ENCODE measurements around the gene RDH12. TPM values are rescaled to one million over a fixed set of nuclear protein-coding genes. Genes with fewer than 3 reads are reported as not detected.
"Not testable (repeated sequence)": the region's sequence is repeated elsewhere in the genome, so short reads cannot be mapped to it uniquely, and the experiment has no call there.

The RDH12 gene
- total RNA-seq, 4 donors from 2014 or later, result 27.3 to 99.8 (median 81.8) TPM

- Histone ChIP-seq H3K27me3 (no peaks in the 10 kb centered on the region), H3K36me3 (no peaks in the 10 kb centered on the region), H3K4me1 (peaks cover 3% of the 10 kb centered on the region), H3K9me3 (no peaks in the 10 kb centered on the region), H3K27ac (no peak overlapping the region), H3K4me3 (no peak overlapping the region)
- no peak for DNase-seq (ENCODE audit: low spot score in 2 of 2)
- TF ChIP-seq POLR2AphosphoS5 (IDR thresholded peaks at IDR 0.05) (no peak), CTCF (IDR thresholded peaks at IDR 0.05) (no peak), EP300 (IDR thresholded peaks at IDR 0.05) (no peak), POLR2A (IDR thresholded peaks at IDR 0.05) (no peak)
- WGBS, result 51% methylated on average over 3 of the region's 3 CpGs
These were observed 3.5 kb downstream of the RDH12 start for GRCh38 chr14:67705211-67705610.

- H3K4me3 ChIP-seq; H3K4me1 ChIP-seq; DNase-seq (ENCODE audit: low spot score in 2 of 2); H3K27ac ChIP-seq; H3K36me3 ChIP-seq; H3K9me3 ChIP-seq; H3K27me3 ChIP-seq: not testable (repeated sequence)
These were observed 7.7 kb downstream of the RDH12 start for GRCh38 chr14:67709346-67709745.

GRCh38 chr14:67709796-67710195, 8.1 kb downstream of the RDH12 start:
- not testable (repeated sequence) for H3K4me3 ChIP-seq; H3K9me3 ChIP-seq; H3K36me3 ChIP-seq; H3K27ac ChIP-seq; DNase-seq (ENCODE audit: low spot score in 2 of 2); H3K4me1 ChIP-seq; H3K27me3 ChIP-seq
- 61% methylated on average over 1 of the region's 1 CpG for WGBS

- Histone ChIP-seq H3K4me1 (no peaks in the 10 kb centered on the region), H3K27me3 (no peaks in the 10 kb centered on the region), H3K27ac (no peak overlapping the region), H3K9me3 (no peaks in the 10 kb centered on the region), H3K4me3 (no peak overlapping the region), H3K36me3 (no peaks in the 10 kb centered on the region)
- 80% methylated on average over 2 of the region's 2 CpGs for WGBS
- no peak for TF ChIP-seq POLR2A (IDR thresholded peaks at IDR 0.05)
- no peak for TF ChIP-seq EP300 (IDR thresholded peaks at IDR 0.05)
- no peak for TF ChIP-seq POLR2AphosphoS5 (IDR thresholded peaks at IDR 0.05)
- no peak for TF ChIP-seq CTCF (IDR thresholded peaks at IDR 0.05)
- no peak for DNase-seq (ENCODE audit: low spot score in 2 of 2)
These were observed 8.5 kb downstream of the RDH12 start for GRCh38 chr14:67710209-67710608.

- Histone ChIP-seq H3K27me3 (no peaks in the 10 kb centered on the region), H3K36me3 (no peaks in the 10 kb centered on the region), H3K9me3 (no peaks in the 10 kb centered on the region), H3K27ac (no peak overlapping the region), H3K4me3 (no peak overlapping the region), H3K4me1 (peaks cover 4% of the 10 kb centered on the region)
- TF ChIP-seq CTCF (IDR thresholded peaks at IDR 0.05) (no peak), EP300 (IDR thresholded peaks at IDR 0.05) (no peak), POLR2AphosphoS5 (IDR thresholded peaks at IDR 0.05) (no peak), POLR2A (IDR thresholded peaks at IDR 0.05) (no peak)
- 98% methylated on average over 1 of the region's 1 CpG for WGBS
- DNase-seq (ENCODE audit: low spot score in 2 of 2), result no peak
These were observed 15.4 kb downstream of the RDH12 start for GRCh38 chr14:67717048-67717447.

- no peak for TF ChIP-seq CTCF (IDR thresholded peaks at IDR 0.05)
- no peak for TF ChIP-seq POLR2AphosphoS5 (IDR thresholded peaks at IDR 0.05)
- TF ChIP-seq POLR2A (IDR thresholded peaks at IDR 0.05), result no peak
- TF ChIP-seq EP300 (IDR thresholded peaks at IDR 0.05), result no peak
- no peak for DNase-seq (ENCODE audit: low spot score in 2 of 2)
- Histone ChIP-seq H3K27ac (no peak overlapping the region), H3K27me3 (no peaks in the 10 kb centered on the region), H3K9me3 (no peaks in the 10 kb centered on the region), H3K4me3 (no peak overlapping the region), H3K36me3 (no peaks in the 10 kb centered on the region), H3K4me1 (peaks cover 15% of the 10 kb centered on the region)
- WGBS, result 73% methylated on average over 2 of the region's 2 CpGs
These were observed 16.6 kb downstream of the RDH12 start for GRCh38 chr14:67718265-67718664.

- H3K4me1 ChIP-seq, result peaks cover 15% of the 10 kb centered on the region
- not testable (repeated sequence) for H3K27ac ChIP-seq; H3K36me3 ChIP-seq; DNase-seq (ENCODE audit: low spot score in 2 of 2); H3K27me3 ChIP-seq; H3K4me3 ChIP-seq; H3K9me3 ChIP-seq
- WGBS, result 93% methylated on average over 3 of the region's 3 CpGs
These were observed 17.7 kb downstream of the RDH12 start for GRCh38 chr14:67719385-67719784.

Measured in suprapubic skin (tissue), 4 donors.